GM23338 (cell line): Measurements from ENCODE around the gene SORBS1. TPM values are rescaled to one million over a fixed set of nuclear protein-coding genes. Genes with fewer than 3 reads are reported as not detected.

Source experiments
- ATAC-seq: fragments of 200-7000 bp; cut with Tn5 transposase; 3 replicates; pipeline ENCODE4 v1.9.1; 2020
- DNase-seq: peaks from one replicate; pipeline ENCODE4 v3.0.0-alpha.2; 2015; ENCODE audit warnings: low spot score
- H2AFZ ChIP-seq: fragments of 200-600 bp; sonication (generic); 2 replicates; pipeline ENCODE4 v1.8.0; 2016; ENCODE audit warnings: antibody characterized with exemption, mild to moderate bottlenecking, moderate library complexity
- H3F3A ChIP-seq: fragments of 200-600 bp; sonication (generic); replicated peaks from 2 replicates; pipeline ENCODE4 v1.8.0; 2017; ENCODE audit warnings: antibody characterized with exemption, mixed run types, low read depth
- H3K27ac ChIP-seq: fragments of 200-600 bp; sonication (generic); 2 replicates; pipeline ENCODE4 v1.6.1; 2016; ENCODE audit warnings: low read depth
- H3K27me3 ChIP-seq: fragments of 200-600 bp; sonication (generic); 2 replicates; pipeline ENCODE4 v1.8.0; 2016; ENCODE audit warnings: mild to moderate bottlenecking, mixed run types, moderate library complexity; ENCODE audit not compliant: insufficient read depth
- H3K36me3 ChIP-seq: fragments of 200-600 bp; sonication (generic); 2 replicates; pipeline ENCODE4 v1.8.0; 2016; ENCODE audit warnings: mild to moderate bottlenecking; ENCODE audit not compliant: insufficient read depth
- H3K4me1 ChIP-seq: fragments of 200-600 bp; sonication (generic); 2 replicates; pipeline ENCODE4 v1.8.0; 2016; ENCODE audit warnings: mild to moderate bottlenecking, moderate library complexity; ENCODE audit not compliant: insufficient read depth
- H3K4me2 ChIP-seq: fragments of 200-600 bp; sonication (generic); 2 replicates; pipeline ENCODE4 v1.7.1; 2017; ENCODE audit warnings: mixed run types
- H3K4me3 ChIP-seq: fragments of 200-600 bp; sonication (generic); 2 replicates; pipeline ENCODE4 v1.6.1; 2016; ENCODE audit warnings: mixed run types
- H3K79me2 ChIP-seq: fragments of 200-600 bp; sonication (generic); replicated peaks from 2 replicates; pipeline ENCODE4 v1.8.0; 2017; ENCODE audit warnings: mild to moderate bottlenecking; ENCODE audit not compliant: insufficient read depth
- H3K9me2 ChIP-seq: fragments of 200-600 bp; sonication (generic); 2 replicates; pipeline ENCODE4 v1.8.0; 2017; ENCODE audit not compliant: insufficient read depth
- H4K20me1 ChIP-seq: fragments of 200-600 bp; sonication (generic); replicated peaks from 2 replicates; pipeline ENCODE4 v1.8.0; 2017; ENCODE audit warnings: mild to moderate bottlenecking; ENCODE audit not compliant: insufficient read depth
- H3K27ac Mint-ChIP-seq: 2 replicates; pipeline ENCODE4 v1.8.0; 2020; ENCODE audit warnings: inconsistent platforms, mild to moderate bottlenecking, moderate library complexity, mixed read lengths
- H3K27me3 Mint-ChIP-seq: 3 replicates; pipeline ENCODE4 v1.8.0; 2022; ENCODE audit warnings: low read depth, mild to moderate bottlenecking, moderate library complexity, mixed read lengths, inconsistent platforms; ENCODE audit not compliant: insufficient read depth, poor library complexity
- H3K36me3 Mint-ChIP-seq: 3 replicates; pipeline ENCODE4 v1.8.0; 2021; ENCODE audit warnings: low read depth, mild to moderate bottlenecking, inconsistent platforms, moderate library complexity, mixed read lengths
- H3K4me1 Mint-ChIP-seq: 3 replicates; pipeline ENCODE4 v1.8.0; 2020; ENCODE audit warnings: mild to moderate bottlenecking, inconsistent platforms, mixed read lengths
- H3K4me3 Mint-ChIP-seq: 3 replicates; pipeline ENCODE4 v1.8.0; 2021; ENCODE audit warnings: moderate library complexity, mild to moderate bottlenecking, inconsistent platforms, mixed read lengths
- H3K9me3 Mint-ChIP-seq: 3 replicates; pipeline ENCODE4 v1.8.0; 2020; ENCODE audit warnings: moderate library complexity, mild to moderate bottlenecking, inconsistent platforms, mixed read lengths
- CREB1 ChIP-seq: fragments of 250-450 bp; sonication (Bioruptor Pico); IDR thresholded peaks from 2 replicates; pipeline ENCODE4 v1.5.0; 2020; ENCODE audit warnings: low read depth, mild to moderate bottlenecking, moderate library complexity
- CTCF ChIP-seq, 2 experiments: fragments of 200-600 bp in 1 of 2; sonication (generic) in 1 of 2; conservative IDR thresholded peaks; 2 replicates each; pipeline versions ENCODE4 v1.5.1 to v1.6.1; 2016 to 2017; ENCODE audit warnings: antibody characterized with exemption in 2 of 2, low read depth in 2 of 2, mild to moderate bottlenecking in 2 of 2, moderate library complexity in 1 of 2
- ETS1 ChIP-seq: IDR thresholded peaks from 2 replicates; pipeline ENCODE4 v1.6.1; 2016; ENCODE audit warnings: antibody characterized with exemption
- EZH2 ChIP-seq: fragments of 200-600 bp; sonication (generic); IDR thresholded peaks from one replicate; pipeline ENCODE4 v1.8.0; 2017; ENCODE audit warnings: antibody characterized with exemption, mild to moderate bottlenecking, low read depth; ENCODE audit not compliant: unreplicated experiment
- EZH2phosphoT487 ChIP-seq: fragments of 200-600 bp; sonication (generic); IDR thresholded peaks from one replicate; pipeline ENCODE4 v1.8.1; 2018; ENCODE audit warnings: antibody characterized with exemption; ENCODE audit not compliant: unreplicated experiment
- JUNB ChIP-seq: IDR thresholded peaks from one replicate; pipeline ENCODE4 v1.6.1; 2016; ENCODE audit warnings: antibody characterized with exemption; ENCODE audit not compliant: unreplicated experiment
- NANOG ChIP-seq: IDR thresholded peaks from 2 replicates; pipeline ENCODE4 v1.6.1; 2016; ENCODE audit warnings: antibody characterized with exemption, borderline replicate concordance
- POLR2AphosphoS5 ChIP-seq: IDR thresholded peaks from 2 replicates; pipeline ENCODE4 v1.6.1; 2016; ENCODE audit warnings: antibody characterized with exemption, low read depth
- STAT1 ChIP-seq: IDR thresholded peaks from one replicate; pipeline ENCODE4 v1.6.1; 2016; ENCODE audit warnings: antibody characterized with exemption; ENCODE audit not compliant: unreplicated experiment
- ZNF114 ChIP-seq: fragments of 250-450 bp; sonication (Bioruptor Pico); IDR thresholded peaks from 2 replicates; pipeline ENCODE4 v1.5.0; 2020; ENCODE audit warnings: mild to moderate bottlenecking, moderate library complexity
- ZNF331 ChIP-seq: fragments of 250-450 bp; sonication (Bioruptor Pico); IDR thresholded peaks from 2 replicates; pipeline ENCODE4 v1.5.0; 2020; ENCODE audit warnings: low read depth, mild to moderate bottlenecking, moderate library complexity
- polyA plus RNA-seq: library from polyadenylated mRNA; unstranded; fragments of >200 nt; fragmentation: Nextera tagmentation; extraction: Ambion mirVana; gene quantifications from 2 replicates; pipeline ENCODE4 v1.2.1, GENCODE V29; 2016
- total RNA-seq: library from RNA; depleted of rRNA; stranded (reverse); fragments of >200 nt; shearing (Covaris generic); gene quantifications from 2 replicates; pipeline ENCODE4 v1.2.3, GENCODE V29; 2014
- TF ChIP-seq, protein P1 (sequence below): fragments of 250-450 bp; sonication (Bioruptor Pico); IDR thresholded peaks from 2 replicates; pipeline ENCODE4 v1.5.0; 2020; ENCODE audit warnings: mild to moderate bottlenecking, moderate library complexity
- TF ChIP-seq, protein P2 (sequence below): IDR thresholded peaks from one replicate; pipeline ENCODE4 v1.6.1; 2018; ENCODE audit warnings: antibody characterized with exemption; ENCODE audit not compliant: unreplicated experiment

Gene SORBS1
- total and polyA plus RNA-seq, 2 experiments from 2014 or later = 47.7 to 51.5 TPM

DNA sequence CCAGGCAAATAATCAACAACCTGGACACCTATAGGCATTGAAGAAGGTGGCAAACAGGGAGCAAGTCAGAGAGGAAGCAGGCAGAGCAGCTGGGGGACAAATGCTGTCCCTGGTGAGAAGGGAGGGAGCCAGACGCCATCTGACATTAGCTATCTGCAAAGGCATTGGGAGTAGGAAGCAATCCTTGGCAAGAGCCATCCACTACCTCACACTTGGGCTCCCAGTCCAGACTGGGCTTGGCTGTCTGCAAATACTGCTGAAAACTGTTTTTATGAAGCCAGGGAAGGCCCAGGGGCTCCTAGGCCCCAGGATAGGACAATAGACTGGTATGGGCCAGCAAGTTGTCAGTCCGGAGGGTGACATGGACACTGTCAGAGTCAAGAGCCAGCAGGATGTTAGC, 132.5 kb downstream of the SORBS1 start:
- H3K27ac Mint-ChIP-seq = no peak overlapping the region
- H3K9me3 Mint-ChIP-seq = no peaks in the 10 kb centered on the region; the same call in 2 of the 3 replicates
- H3K36me3 Mint-ChIP-seq = peaks cover 10% of the 10 kb centered on the region; the same call in 1 of the 3 replicates
- no peaks in the 10 kb centered on the region for H4K20me1 ChIP-seq
- H3K4me1 ChIP-seq = no peaks in the 10 kb centered on the region
- DNase-seq (no peak), ATAC-seq (no peak)
- no peak overlapping the region for H3K4me2 ChIP-seq
- no peak overlapping the region for H3K4me3 Mint-ChIP-seq
- H3K27me3 ChIP-seq = no peaks in the 10 kb centered on the region
- no peaks in the 10 kb centered on the region; the same call in 2 of the 3 replicates for H3K4me1 Mint-ChIP-seq
- no peak overlapping the region for H3K27ac ChIP-seq
- H3K36me3 ChIP-seq = no peaks in the 10 kb centered on the region
- H3K79me2 ChIP-seq = no peaks in the 10 kb centered on the region
- no peak overlapping the region for H3K4me3 ChIP-seq
- peaks cover 4% of the 10 kb centered on the region for H3K27me3 Mint-ChIP-seq
- no peak overlapping the region for H2AFZ ChIP-seq
- no peaks in the 10 kb centered on the region for H3K9me2 ChIP-seq
- H3F3A ChIP-seq = 0 out of 2 replicates have a peak, but pooled peaks cover 3% of the 10 kb centered on the region
- TF ChIP-seq CREB1 (CRISPR knock-in tag) (no peak), ZNF114 (no peak), NANOG (no peak), CTCF (conservative IDR thresholded peaks at IDR 0.05; ENCODE audit: low read depth in 2 of 2) (no peak), ETS1 (no peak), JUNB (no peak), EZH2phosphoT487 (no peak), POLR2AphosphoS5 (no peak), EZH2 (no peak), ZNF331 (CRISPR knock-in tag) (no peak), STAT1 (no peak)
- TF ChIP-seq, protein P1, sequence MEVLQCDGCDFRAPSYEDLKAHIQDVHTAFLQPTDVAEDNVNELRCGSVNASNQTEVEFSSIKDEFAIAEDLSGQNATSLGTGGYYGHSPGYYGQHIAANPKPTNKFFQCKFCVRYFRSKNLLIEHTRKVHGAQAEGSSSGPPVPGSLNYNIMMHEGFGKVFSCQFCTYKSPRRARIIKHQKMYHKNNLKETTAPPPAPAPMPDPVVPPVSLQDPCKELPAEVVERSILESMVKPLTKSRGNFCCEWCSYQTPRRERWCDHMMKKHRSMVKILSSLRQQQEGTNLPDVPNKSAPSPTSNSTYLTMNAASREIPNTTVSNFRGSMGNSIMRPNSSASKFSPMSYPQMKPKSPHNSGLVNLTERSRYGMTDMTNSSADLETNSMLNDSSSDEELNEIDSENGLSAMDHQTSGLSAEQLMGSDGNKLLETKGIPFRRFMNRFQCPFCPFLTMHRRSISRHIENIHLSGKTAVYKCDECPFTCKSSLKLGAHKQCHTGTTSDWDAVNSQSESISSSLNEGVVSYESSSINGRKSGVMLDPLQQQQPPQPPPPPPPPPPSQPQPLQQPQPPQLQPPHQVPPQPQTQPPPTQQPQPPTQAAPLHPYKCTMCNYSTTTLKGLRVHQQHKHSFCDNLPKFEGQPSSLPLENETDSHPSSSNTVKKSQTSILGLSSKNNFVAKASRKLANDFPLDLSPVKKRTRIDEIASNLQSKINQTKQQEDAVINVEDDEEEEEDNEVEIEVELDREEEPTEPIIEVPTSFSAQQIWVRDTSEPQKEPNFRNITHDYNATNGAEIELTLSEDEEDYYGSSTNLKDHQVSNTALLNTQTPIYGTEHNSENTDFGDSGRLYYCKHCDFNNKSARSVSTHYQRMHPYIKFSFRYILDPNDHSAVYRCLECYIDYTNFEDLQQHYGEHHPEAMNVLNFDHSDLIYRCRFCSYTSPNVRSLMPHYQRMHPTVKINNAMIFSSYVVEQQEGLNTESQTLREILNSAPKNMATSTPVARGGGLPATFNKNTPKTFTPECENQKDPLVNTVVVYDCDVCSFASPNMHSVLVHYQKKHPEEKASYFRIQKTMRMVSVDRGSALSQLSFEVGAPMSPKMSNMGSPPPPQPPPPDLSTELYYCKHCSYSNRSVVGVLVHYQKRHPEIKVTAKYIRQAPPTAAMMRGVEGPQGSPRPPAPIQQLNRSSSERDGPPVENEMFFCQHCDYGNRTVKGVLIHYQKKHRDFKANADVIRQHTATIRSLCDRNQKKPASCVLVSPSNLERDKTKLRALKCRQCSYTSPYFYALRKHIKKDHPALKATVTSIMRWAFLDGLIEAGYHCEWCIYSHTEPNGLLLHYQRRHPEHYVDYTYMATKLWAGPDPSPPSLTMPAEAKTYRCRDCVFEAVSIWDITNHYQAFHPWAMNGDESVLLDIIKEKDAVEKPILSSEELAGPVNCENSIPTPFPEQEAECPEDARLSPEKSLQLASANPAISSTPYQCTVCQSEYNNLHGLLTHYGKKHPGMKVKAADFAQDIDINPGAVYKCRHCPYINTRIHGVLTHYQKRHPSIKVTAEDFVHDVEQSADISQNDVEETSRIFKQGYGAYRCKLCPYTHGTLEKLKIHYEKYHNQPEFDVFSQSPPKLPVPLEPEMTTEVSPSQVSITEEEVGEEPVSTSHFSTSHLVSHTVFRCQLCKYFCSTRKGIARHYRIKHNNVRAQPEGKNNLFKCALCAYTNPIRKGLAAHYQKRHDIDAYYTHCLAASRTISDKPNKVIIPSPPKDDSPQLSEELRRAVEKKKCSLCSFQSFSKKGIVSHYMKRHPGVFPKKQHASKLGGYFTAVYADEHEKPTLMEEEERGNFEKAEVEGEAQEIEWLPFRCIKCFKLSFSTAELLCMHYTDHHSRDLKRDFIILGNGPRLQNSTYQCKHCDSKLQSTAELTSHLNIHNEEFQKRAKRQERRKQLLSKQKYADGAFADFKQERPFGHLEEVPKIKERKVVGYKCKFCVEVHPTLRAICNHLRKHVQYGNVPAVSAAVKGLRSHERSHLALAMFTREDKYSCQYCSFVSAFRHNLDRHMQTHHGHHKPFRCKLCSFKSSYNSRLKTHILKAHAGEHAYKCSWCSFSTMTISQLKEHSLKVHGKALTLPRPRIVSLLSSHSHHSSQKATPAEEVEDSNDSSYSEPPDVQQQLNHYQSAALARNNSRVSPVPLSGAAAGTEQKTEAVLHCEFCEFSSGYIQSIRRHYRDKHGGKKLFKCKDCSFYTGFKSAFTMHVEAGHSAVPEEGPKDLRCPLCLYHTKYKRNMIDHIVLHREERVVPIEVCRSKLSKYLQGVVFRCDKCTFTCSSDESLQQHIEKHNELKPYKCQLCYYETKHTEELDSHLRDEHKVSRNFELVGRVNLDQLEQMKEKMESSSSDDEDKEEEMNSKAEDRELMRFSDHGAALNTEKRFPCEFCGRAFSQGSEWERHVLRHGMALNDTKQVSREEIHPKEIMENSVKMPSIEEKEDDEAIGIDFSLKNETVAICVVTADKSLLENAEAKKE (CRISPR knock-in tag) = no peak
- TF ChIP-seq, protein P2, sequence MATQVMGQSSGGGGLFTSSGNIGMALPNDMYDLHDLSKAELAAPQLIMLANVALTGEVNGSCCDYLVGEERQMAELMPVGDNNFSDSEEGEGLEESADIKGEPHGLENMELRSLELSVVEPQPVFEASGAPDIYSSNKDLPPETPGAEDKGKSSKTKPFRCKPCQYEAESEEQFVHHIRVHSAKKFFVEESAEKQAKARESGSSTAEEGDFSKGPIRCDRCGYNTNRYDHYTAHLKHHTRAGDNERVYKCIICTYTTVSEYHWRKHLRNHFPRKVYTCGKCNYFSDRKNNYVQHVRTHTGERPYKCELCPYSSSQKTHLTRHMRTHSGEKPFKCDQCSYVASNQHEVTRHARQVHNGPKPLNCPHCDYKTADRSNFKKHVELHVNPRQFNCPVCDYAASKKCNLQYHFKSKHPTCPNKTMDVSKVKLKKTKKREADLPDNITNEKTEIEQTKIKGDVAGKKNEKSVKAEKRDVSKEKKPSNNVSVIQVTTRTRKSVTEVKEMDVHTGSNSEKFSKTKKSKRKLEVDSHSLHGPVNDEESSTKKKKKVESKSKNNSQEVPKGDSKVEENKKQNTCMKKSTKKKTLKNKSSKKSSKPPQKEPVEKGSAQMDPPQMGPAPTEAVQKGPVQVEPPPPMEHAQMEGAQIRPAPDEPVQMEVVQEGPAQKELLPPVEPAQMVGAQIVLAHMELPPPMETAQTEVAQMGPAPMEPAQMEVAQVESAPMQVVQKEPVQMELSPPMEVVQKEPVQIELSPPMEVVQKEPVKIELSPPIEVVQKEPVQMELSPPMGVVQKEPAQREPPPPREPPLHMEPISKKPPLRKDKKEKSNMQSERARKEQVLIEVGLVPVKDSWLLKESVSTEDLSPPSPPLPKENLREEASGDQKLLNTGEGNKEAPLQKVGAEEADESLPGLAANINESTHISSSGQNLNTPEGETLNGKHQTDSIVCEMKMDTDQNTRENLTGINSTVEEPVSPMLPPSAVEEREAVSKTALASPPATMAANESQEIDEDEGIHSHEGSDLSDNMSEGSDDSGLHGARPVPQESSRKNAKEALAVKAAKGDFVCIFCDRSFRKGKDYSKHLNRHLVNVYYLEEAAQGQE = no peak
